NCI-H526 treated with DMSO at 0.1 percent for 48 hours (cell line): ENCODE data around the gene SCGB1C1.
"Not testable (repeated sequence)": the region's sequence is repeated elsewhere in the genome, so short reads cannot be mapped to it uniquely, and the experiment has no call there.

ENCODE experiments used
- DNase-seq: peaks from one replicate; lab custom pipeline; 2025; lab: John Stamatoyannopoulos, UW

SCGB1C1 gene

GRCh38 chr11:218815-219593 is 26.1 kb downstream of the SCGB1C1 start:
- no peak for DNase-seq

GRCh38 chr11:220641-221215 is 27.9 kb downstream of the SCGB1C1 start:
- not testable (repeated sequence) for DNase-seq

- no peak for DNase-seq
Observed at GRCh38 chr11:221539-221938, 28.7 kb downstream of the SCGB1C1 start.

- DNase-seq, result no peak
Observed at GRCh38 chr11:221998-222789, 29.3 kb downstream of the SCGB1C1 start.

- DNase-seq, result no peak
Observed at GRCh38 chr11:223026-223789, 30.3 kb downstream of the SCGB1C1 start.

- DNase-seq, result no peak
Observed at GRCh38 chr11:223884-224283, 31.0 kb downstream of the SCGB1C1 start.

GRCh38 chr11:224424-224823 is 31.5 kb downstream of the SCGB1C1 start:
- no peak for DNase-seq

GRCh38 chr11:225734-226453 is 33.0 kb downstream of the SCGB1C1 start:
- no peak for DNase-seq

- DNase-seq, result no peak
Observed at GRCh38 chr11:227824-228379, 35.0 kb downstream of the SCGB1C1 start.

- DNase-seq, result no peak
Observed at GRCh38 chr11:230431-230830, 37.6 kb downstream of the SCGB1C1 start.

GRCh38 chr11:232783-233565 is 40.1 kb downstream of the SCGB1C1 start:
- DNase-seq, result no peak

GRCh38 chr11:235180-235579 is 42.3 kb downstream of the SCGB1C1 start:
- DNase-seq, result no peak

- DNase-seq, result no peak
Observed at GRCh38 chr11:235609-235996, 42.7 kb downstream of the SCGB1C1 start.

GRCh38 chr11:235997-236773 is 43.3 kb downstream of the SCGB1C1 start, which contains the start of gene SIRT3:
TSS of gene SIRT3 (minus strand) at chr11:236342. CDS start at chr11:236328, 14 bp downstream.
- peak; percentile 78 for DNase-seq

- peak; percentile 78 for DNase-seq
Observed at GRCh38 chr11:236774-237767, 44.2 kb downstream of the SCGB1C1 start, which contains the start of gene PSMD13. TSS of gene PSMD13 (plus strand) at chr11:236976. CDS start at chr11:237050, 74 bp downstream.

GRCh38 chr11:238346-238745 is 45.5 kb downstream of the SCGB1C1 start:
- DNase-seq, result not testable (repeated sequence)

GRCh38 chr11:240315-240714 is 47.4 kb downstream of the SCGB1C1 start:
- DNase-seq, result no peak

GRCh38 chr11:241634-242033 is 48.8 kb downstream of the SCGB1C1 start:
- DNase-seq, result no peak
